Activated naive CD8-positive, alpha-beta T cell (primary cell): ENCODE results near the gene SLC35E4.
"Not testable (repeated sequence)": the region's sequence is repeated elsewhere in the genome, so short reads cannot be mapped to it uniquely, and the experiment has no call there.

ENCODE experiments used
- H3K27ac Mint-ChIP-seq: one replicate; pipeline ENCODE4 v1.8.0; 2021; ENCODE audit warnings: mixed read lengths
- H3K27me3 Mint-ChIP-seq: one replicate; pipeline ENCODE4 v1.8.0; 2021; ENCODE audit warnings: mixed read lengths
- H3K36me3 Mint-ChIP-seq: one replicate; pipeline ENCODE4 v1.8.0; 2021; ENCODE audit warnings: mixed read lengths
- H3K4me1 Mint-ChIP-seq: one replicate; pipeline ENCODE4 v1.8.0; 2021; ENCODE audit warnings: low read depth, mixed read lengths
- H3K4me3 Mint-ChIP-seq: one replicate; pipeline ENCODE4 v1.8.0; 2021; ENCODE audit warnings: mild to moderate bottlenecking, mixed read lengths
- H3K9me3 Mint-ChIP-seq: one replicate; pipeline ENCODE4 v1.8.0; 2021; ENCODE audit warnings: low read depth, mixed read lengths

Gene SLC35E4

GRCh38 chr22:30606455-30607299, 28.9 kb upstream of the SLC35E4 start, which contains the start of gene TCN2:
Gene TCN2, plus strand, starts transcription at chr22:30607174. Its CDS starts 158 bp downstream, at chr22:30607332.
- no peaks in the 10 kb centered on the region for H3K9me3 Mint-ChIP-seq
- no peak within 1 kb of the TSS for H3K27ac Mint-ChIP-seq
- no peaks in the 10 kb centered on the region for H3K36me3 Mint-ChIP-seq

GRCh38 chr22:30607300-30607930, 28.2 kb upstream of the SLC35E4 start:
- H3K36me3 Mint-ChIP-seq: no peaks in the 10 kb centered on the region
- H3K4me1 Mint-ChIP-seq: peaks cover 20% of the 10 kb centered on the region
- H3K27me3 Mint-ChIP-seq: no peaks in the 10 kb centered on the region
- H3K4me3 Mint-ChIP-seq: peak overlapping the region; percentile 82
- H3K9me3 Mint-ChIP-seq: no peaks in the 10 kb centered on the region
- no peak overlapping the region for H3K27ac Mint-ChIP-seq

More at GRCh38 chr22:30606455-30607299, 28.9 kb upstream of the SLC35E4 start, which contains the start of gene TCN2:
- Mint-ChIP-seq H3K4me3 (peak within 1 kb of the TSS; percentile 82), H3K27me3 (no peaks in the 10 kb centered on the region), H3K4me1 (peaks cover 21% of the 10 kb centered on the region)

GRCh38 chr22:30607939-30608338, 27.6 kb upstream of the SLC35E4 start:
- Mint-ChIP-seq H3K27ac (no peak overlapping the region), H3K9me3 (no peaks in the 10 kb centered on the region), H3K4me1 (peaks cover 20% of the 10 kb centered on the region), H3K36me3 (no peaks in the 10 kb centered on the region), H3K4me3 (no peak overlapping the region), H3K27me3 (no peaks in the 10 kb centered on the region)

- Mint-ChIP-seq H3K27ac (no peak overlapping the region), H3K4me1 (peaks cover 20% of the 10 kb centered on the region), H3K36me3 (no peaks in the 10 kb centered on the region), H3K9me3 (no peaks in the 10 kb centered on the region), H3K4me3 (no peak overlapping the region), H3K27me3 (peaks cover 1% of the 10 kb centered on the region)
These were observed 26.1 kb upstream of the SLC35E4 start for GRCh38 chr22:30609260-30610185.

GRCh38 chr22:30610299-30610698, 25.3 kb upstream of the SLC35E4 start:
- Mint-ChIP-seq H3K36me3 (no peaks in the 10 kb centered on the region), H3K27me3 (peaks cover 1% of the 10 kb centered on the region), H3K9me3 (no peaks in the 10 kb centered on the region), H3K4me1 (peaks cover 20% of the 10 kb centered on the region), H3K27ac (no peak overlapping the region), H3K4me3 (no peak overlapping the region)

GRCh38 chr22:30611197-30611596, 24.4 kb upstream of the SLC35E4 start:
- Mint-ChIP-seq H3K27me3 (peaks cover 1% of the 10 kb centered on the region), H3K9me3 (no peaks in the 10 kb centered on the region), H3K4me1 (peaks cover 13% of the 10 kb centered on the region), H3K4me3 (no peak overlapping the region), H3K36me3 (no peaks in the 10 kb centered on the region), H3K27ac (no peak overlapping the region)

GRCh38 chr22:30612789-30613188, 22.8 kb upstream of the SLC35E4 start:
- Mint-ChIP-seq H3K4me1 (peaks cover 3% of the 10 kb centered on the region), H3K27ac (no peak overlapping the region), H3K4me3 (no peak overlapping the region), H3K36me3 (no peaks in the 10 kb centered on the region), H3K9me3 (no peaks in the 10 kb centered on the region), H3K27me3 (peaks cover 1% of the 10 kb centered on the region)

- H3K9me3 Mint-ChIP-seq: no peaks in the 10 kb centered on the region
- no peaks in the 10 kb centered on the region for H3K4me1 Mint-ChIP-seq
- H3K4me3 Mint-ChIP-seq: no peak overlapping the region
- no peak overlapping the region for H3K27ac Mint-ChIP-seq
- H3K27me3 Mint-ChIP-seq: peaks cover 1% of the 10 kb centered on the region
- H3K36me3 Mint-ChIP-seq: no peaks in the 10 kb centered on the region
These were observed 21.3 kb upstream of the SLC35E4 start for GRCh38 chr22:30614268-30614667.

GRCh38 chr22:30614879-30615278, 20.7 kb upstream of the SLC35E4 start:
- Mint-ChIP-seq H3K27ac (no peak overlapping the region), H3K4me1 (no peaks in the 10 kb centered on the region), H3K27me3 (peaks cover 1% of the 10 kb centered on the region), H3K4me3 (no peak overlapping the region), H3K36me3 (no peaks in the 10 kb centered on the region), H3K9me3 (no peaks in the 10 kb centered on the region)

GRCh38 chr22:30615543-30615954, 20.0 kb upstream of the SLC35E4 start:
- H3K4me1 Mint-ChIP-seq: no peaks in the 10 kb centered on the region
- peaks cover 1% of the 10 kb centered on the region for H3K27me3 Mint-ChIP-seq
- H3K4me3 Mint-ChIP-seq: no peak overlapping the region
- no peak overlapping the region for H3K27ac Mint-ChIP-seq
- H3K9me3 Mint-ChIP-seq: no peaks in the 10 kb centered on the region
- H3K36me3 Mint-ChIP-seq: no peaks in the 10 kb centered on the region

- Mint-ChIP-seq H3K4me3 (no peak overlapping the region), H3K4me1 (no peaks in the 10 kb centered on the region), H3K27me3 (peaks cover 1% of the 10 kb centered on the region), H3K36me3 (no peaks in the 10 kb centered on the region), H3K9me3 (no peaks in the 10 kb centered on the region), H3K27ac (no peak overlapping the region)
These were observed 17.8 kb upstream of the SLC35E4 start for GRCh38 chr22:30617819-30618218.

GRCh38 chr22:30619909-30620308, 15.7 kb upstream of the SLC35E4 start:
- not testable (repeated sequence) for H3K27me3 Mint-ChIP-seq, H3K4me3 Mint-ChIP-seq, H3K4me1 Mint-ChIP-seq, H3K27ac Mint-ChIP-seq, H3K9me3 Mint-ChIP-seq, H3K36me3 Mint-ChIP-seq

- Mint-ChIP-seq H3K9me3 (no peaks in the 10 kb centered on the region), H3K27me3 (no peaks in the 10 kb centered on the region), H3K4me3 (no peak overlapping the region), H3K36me3 (no peaks in the 10 kb centered on the region), H3K4me1 (no peaks in the 10 kb centered on the region), H3K27ac (no peak overlapping the region)
These were observed 9.2 kb upstream of the SLC35E4 start for GRCh38 chr22:30626413-30626812.

GRCh38 chr22:30627471-30627870, 8.1 kb upstream of the SLC35E4 start:
- no peaks in the 10 kb centered on the region for H3K27me3 Mint-ChIP-seq
- no peak overlapping the region for H3K4me3 Mint-ChIP-seq
- no peaks in the 10 kb centered on the region for H3K4me1 Mint-ChIP-seq
- no peaks in the 10 kb centered on the region for H3K9me3 Mint-ChIP-seq
- no peaks in the 10 kb centered on the region for H3K36me3 Mint-ChIP-seq
- H3K27ac Mint-ChIP-seq: no peak overlapping the region

GRCh38 chr22:30628491-30628890, 7.1 kb upstream of the SLC35E4 start:
- no peaks in the 10 kb centered on the region for H3K9me3 Mint-ChIP-seq
- H3K27ac Mint-ChIP-seq: no peak overlapping the region

More at GRCh38 chr22:30628491-30628890, 7.1 kb upstream of the SLC35E4 start:
- Mint-ChIP-seq H3K27me3 (no peaks in the 10 kb centered on the region), H3K4me1 (no peaks in the 10 kb centered on the region), H3K36me3 (no peaks in the 10 kb centered on the region), H3K4me3 (no peak overlapping the region)
